ENCODE results near the gene SH3RF1.

GRCh38 chr4:169295822-169296221 is 25.1 kb upstream of the SH3RF1 start:
- TF ChIP-seq CTCF (IDR thresholded peaks at IDR 0.05) (no peak), POLR2A (IDR thresholded peaks at IDR 0.05) (no peak)

Data from body of pancreas (tissue), 4 donors.